Hindlimb muscle (tissue), 1 donor: ENCODE data around the gene PCIF1. TPM values are rescaled to one million over a fixed set of nuclear protein-coding genes. Genes with fewer than 3 reads are reported as not detected.
"Not testable (repeated sequence)": the region's sequence is repeated elsewhere in the genome, so short reads cannot be mapped to it uniquely, and the experiment has no call there.

Experiments
- DNase-seq: peaks from one replicate; pipeline ENCODE4 v3.0.0-alpha.2; 2013
- polyA plus RNA-seq: library from polyadenylated mRNA; unstranded; fragments of 120-200 nt; gene quantifications from one replicate; pipeline ENCODE4 v1.2.1, GENCODE V29; 2013; ENCODE audit not compliant: insufficient read length

Gene PCIF1
- polyA plus RNA-seq, 1 donor = 26.4 TPM

DNA sequence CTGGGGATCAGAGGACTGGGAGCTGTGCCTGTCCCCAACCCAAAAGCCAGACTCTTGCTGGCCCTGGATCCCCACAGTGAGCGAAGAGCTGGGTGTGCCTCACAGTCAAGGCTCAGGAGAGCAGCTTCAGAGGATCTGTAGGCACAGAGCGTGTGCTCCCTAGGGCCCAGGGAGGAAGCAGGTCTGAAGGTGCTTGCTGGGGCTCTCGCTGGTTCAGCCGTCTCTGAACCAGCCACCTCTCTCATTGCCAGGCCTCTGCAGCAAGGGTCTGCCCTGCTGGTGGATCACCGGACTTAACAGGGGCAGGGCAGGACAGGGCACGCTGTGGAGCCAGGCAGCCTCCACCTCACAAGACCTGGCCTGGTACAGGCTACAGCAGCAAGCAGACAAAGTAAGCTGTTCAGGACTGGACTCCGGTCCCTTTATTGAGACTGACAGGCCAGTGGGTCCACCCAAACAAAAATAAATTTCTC lies 13.8 kb downstream of the PCIF1 start:
- no peak for DNase-seq

DNA sequence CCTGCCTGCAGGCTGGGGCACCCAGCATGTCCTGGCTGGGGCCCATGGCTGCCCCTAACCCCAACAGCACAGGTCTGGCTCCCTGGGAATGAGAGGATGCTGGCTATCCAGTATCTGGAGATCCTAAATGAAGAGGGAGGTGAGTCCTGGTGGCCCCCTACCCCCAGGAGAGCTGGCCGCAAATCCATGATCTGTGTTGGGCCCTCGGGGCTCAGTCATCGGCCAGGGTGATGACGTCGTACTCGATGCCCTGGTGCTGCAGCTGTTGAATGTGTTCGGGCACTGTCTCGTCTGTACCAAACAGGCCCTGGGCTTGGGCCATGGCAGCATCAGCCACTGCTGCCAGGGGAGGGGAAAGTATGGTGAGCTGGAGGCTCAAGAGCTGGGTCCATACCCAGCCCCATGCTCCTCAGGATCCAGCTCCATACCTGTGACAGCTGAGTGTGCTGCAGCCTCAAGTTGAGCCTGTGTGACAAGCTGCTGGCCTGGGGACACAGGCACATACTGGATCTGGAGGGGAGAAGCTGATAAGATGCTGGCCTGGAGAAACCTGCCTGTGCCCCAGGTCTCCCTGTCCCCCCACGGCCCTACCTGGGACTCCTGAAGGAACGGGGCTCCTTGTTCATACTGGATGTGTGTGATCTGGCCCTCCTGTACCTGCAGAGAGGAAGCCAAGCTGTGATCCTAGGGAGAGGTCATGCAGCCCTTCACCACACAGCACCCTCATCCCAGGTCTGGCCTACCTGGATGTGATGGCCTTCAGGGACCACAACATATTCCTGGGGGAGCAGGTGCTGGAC lies 14.5 kb downstream of the PCIF1 start:
- DNase-seq = no peak

DNA sequence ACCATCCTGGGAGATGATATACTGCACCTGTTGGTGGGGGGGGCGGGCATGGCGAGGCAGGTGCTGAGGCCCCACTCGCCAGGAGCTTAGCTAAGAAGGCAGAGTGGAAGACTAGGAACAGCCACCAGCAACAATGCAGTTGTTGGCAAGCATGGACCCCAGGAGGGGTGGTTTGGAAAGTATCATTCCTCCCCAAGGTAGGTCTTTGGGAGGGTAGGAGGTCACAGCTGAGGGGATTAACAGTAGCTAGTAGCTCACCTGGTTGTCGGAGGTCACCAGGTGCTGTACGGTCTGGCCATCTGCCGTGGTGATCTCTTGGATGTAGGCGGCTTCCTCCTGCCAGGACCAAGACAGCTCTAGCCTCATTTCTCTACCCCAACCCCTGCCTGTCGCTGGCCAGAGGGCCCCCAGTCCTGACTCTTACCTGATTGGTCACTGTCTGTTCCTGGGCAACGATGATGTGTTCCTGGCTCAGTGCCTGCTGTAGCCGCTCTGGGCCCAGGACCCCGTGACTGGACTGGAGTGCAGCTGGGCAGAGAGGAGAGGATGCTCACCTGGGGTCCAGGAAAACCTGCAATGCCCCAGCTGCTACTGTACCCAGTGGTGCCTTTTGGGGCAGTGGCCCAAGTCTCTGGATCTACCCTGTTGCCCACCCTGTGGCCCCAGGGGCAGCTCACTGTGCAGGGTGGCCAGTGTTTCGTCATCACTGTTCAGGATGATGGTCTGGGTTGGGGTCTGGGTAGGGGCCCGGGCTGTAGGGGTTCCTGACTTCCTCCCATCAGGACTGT lies 15.3 kb downstream of the PCIF1 start:
- no peak for DNase-seq

DNA sequence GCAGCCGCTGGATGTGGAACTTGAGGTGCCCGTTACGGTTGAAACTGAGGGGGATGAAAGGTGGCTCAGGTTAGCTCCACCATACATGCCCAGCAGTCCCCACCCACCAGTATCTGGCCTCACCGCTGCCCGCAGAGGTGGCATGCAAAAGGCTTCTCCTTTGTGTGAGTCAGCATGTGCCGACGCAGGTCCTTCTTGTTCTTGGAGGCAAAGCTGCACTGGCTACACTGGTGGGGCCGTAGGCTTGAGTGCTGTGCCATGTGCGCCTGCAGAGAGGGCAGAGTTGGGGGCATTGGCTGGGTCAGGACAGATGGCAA lies 15.8 kb downstream of the PCIF1 start:
- no peak for DNase-seq

DNA sequence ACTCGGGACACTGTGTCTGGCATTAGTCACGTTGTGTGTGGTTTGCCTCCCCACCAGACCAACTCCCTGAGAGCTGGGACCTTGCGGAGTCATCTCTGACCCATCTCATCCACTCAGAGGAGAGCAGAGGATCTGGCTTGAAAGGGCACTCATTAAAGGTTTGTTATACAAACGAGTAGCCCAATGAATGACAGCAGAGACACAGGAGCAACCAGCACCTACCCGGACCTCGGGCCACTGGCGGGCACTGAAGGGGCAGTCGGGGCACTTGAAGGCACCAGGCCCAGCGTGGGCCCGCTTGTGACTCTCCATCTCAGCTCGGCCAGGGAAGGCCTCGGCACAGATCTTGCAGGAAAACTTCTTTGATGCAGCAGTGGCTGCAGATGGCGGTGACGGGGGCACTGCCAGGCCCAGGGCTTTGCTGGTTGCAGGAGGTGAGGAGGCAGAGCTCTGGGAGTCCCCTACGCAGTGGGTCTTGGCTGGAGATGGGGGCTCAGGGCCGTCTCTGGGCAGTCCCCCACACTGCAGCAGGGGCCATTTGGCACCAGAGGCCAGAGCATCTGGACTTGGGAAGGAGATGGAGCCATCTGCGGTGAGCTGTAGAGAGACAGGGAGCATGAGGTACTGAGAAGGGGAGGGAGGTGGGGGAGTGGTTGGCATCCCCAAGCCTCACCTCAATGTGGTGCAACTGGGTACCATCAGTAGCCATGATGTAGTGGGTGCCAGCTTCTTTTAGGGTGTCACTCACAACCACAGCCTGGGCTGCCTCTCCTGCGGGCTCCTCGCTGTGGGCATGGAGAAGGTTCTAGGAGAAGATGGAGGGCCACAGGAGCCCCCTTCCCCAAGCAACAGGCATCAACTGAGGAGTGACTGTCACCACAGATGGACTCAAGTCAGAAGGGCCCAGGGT lies 17.7 kb downstream of the PCIF1 start:
- DNase-seq = no peak

DNA sequence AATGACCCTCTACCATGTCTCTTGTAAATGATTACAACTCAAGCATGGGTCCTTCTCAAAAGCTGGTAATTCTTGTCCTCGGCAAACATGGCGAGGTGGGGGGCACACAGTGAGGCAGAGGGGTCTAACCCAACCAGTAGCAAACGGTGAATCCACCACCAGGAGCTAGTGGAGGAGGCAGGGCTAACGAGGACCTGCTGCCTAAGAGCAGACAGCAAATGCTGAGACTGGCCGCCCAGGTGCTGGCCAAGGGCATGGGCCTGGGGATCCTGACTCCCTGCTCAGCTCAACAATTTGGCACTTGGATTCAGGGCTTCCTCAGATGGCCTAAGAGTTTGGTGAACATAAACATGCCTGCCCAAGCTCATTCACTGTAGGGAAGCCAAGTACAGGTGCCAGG lies 18.4 kb downstream of the PCIF1 start:
- no peak for DNase-seq

DNA sequence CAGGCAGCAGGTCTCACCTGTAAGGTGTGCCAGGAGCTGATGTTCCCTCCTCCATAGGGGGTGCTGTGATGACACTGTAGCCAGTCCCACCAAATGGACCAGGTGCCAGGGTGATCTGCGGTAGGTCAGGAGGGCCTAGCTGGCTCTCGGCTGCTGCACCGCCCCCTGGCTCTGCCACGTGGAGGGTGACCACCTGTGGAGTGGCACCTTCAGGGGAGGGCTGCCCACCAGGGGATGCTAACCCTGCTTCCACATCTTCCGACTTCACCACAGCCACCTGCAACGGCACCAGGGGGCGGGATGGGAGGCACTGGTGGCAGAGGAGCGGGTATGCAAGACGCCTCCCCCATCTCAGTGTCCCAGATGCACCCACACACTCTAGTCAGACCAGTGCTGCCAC lies 19.2 kb downstream of the PCIF1 start:
- no peak for DNase-seq

DNA sequence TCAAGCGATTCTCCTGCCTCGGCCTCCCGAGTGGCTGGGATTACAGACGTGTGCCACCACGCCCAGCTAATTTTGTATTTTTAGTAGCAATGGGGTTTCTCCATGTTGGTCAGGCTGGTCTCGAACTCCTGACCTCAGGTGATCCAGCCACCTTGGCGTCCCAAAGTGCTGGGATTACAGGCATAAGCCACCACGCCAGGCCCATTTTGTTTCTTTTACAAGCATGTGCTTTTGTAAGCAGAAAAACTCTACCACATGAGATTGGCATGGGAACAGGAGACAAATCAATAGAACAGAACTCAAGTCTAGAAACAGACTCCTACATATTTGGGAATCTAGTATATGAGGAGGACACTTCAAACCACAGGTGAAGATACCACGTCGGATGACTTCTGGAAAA lies 21.8 kb downstream of the PCIF1 start:
- not testable (repeated sequence) for DNase-seq

DNA sequence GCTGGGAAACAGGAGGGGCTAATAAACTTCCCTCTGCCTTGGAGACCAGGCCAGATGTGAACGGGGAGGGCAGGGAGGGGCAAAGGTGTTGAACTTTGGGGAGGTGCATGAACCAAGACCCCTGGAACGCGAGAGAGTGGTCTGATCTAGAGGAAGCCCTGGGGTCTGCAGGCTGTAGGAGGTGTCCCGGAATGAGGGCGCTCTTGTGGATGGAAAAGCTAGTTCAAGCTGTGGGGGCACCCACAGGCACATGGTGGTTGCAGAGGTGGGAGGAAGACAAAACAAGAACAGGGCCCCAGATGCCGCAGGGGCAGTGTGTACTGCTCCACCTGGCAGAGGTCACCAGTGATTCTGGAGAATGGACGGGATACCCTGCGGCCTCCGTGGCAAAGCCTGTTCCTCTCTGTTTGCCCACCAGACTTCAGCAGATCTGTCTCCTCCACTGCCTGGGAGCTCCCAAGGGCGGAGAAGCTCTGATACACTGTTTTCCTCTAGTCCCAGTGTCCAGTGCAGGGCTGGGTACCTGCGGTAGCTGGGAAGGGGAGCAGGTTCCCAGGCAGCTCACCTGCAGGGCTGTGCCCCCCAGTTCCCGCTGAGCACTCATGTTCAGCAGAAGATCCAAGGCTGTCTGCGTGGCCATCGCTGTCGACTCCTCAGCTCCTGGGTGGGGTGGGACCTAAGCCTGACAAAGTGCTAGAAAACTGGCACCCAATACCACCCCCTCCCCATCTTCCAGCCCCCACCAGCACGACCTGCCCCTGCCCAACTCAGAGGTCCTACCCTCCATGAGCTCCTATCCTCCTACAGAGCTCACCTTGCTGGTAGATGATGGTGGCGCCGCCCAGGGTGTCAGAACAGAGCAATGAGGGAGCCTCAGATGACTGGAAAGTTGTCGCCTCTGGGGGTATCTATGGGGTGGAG lies 22.8 kb downstream of the PCIF1 start:
- no peak for DNase-seq

DNA sequence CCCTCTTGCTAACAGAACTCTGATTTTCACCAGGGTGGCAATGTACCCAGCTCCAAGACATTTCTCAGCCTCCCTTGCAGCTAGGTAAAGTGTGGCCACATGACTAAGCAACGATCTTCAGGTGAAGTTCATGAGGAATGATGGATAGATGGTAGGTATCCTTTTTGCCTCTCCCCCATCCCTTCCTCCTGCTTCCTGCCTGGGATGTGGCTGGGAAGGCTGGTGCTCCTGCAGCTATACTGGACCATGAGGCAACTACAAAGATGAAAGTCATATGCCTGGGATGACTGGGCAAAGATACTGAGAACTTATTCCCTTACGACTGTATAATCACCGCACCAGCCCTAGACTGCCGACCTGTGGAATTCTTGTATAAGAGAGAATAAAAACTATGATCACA lies 24.1 kb downstream of the PCIF1 start:
- no peak for DNase-seq

DNA sequence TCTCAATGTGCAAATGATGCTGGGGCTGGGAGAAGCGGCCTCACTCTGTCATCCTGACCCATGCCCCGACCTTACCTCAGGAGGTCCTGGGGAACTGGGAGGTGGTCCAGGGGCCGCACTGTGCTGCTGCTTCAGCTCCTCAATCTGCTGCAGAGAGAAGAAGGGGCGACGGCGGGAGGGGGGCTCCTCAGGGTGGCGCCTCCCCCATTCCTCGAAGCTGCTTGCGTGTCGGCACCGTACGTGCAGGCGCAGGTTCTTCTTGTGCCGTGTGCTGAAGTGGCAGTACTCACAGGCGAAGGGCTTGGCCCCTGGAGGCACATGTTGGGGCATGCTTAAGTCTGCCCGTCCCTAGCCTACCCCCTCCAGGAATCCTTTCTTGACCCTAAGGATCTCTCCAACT lies 24.6 kb downstream of the PCIF1 start:
- DNase-seq = no peak

DNA sequence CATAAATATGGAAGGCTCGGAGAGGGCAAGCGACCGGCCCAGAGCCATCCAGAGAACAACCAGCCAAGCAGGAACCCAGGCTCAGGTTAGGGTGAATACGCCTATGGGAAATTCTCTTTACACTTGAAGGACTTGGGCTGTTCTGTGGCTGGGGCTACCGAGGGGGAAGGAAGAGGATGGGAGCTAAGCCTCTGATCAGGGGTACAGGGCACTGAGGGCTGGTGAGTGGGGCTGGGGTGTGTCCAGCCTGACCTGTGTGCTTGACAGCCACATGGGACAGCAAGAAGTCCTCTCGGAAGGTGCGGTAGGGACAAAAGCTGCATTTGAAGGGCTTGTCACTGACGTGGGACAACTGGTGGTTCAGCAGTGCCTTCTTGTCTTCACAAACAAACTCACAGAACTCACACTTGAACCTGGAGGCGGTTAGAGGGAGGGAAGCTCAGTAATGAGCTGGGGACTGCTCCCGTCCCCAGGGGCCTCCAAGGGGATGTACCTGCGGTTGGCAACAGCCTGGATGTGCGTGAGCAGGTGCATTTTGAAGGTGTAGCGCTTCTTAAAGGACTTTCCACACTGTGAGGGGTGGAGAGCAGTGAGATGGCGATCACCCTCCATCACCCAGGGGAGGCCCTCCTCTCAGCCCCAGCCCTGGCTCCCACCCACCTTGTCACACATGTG lies 25.6 kb downstream of the PCIF1 start:
- no peak for DNase-seq

DNA sequence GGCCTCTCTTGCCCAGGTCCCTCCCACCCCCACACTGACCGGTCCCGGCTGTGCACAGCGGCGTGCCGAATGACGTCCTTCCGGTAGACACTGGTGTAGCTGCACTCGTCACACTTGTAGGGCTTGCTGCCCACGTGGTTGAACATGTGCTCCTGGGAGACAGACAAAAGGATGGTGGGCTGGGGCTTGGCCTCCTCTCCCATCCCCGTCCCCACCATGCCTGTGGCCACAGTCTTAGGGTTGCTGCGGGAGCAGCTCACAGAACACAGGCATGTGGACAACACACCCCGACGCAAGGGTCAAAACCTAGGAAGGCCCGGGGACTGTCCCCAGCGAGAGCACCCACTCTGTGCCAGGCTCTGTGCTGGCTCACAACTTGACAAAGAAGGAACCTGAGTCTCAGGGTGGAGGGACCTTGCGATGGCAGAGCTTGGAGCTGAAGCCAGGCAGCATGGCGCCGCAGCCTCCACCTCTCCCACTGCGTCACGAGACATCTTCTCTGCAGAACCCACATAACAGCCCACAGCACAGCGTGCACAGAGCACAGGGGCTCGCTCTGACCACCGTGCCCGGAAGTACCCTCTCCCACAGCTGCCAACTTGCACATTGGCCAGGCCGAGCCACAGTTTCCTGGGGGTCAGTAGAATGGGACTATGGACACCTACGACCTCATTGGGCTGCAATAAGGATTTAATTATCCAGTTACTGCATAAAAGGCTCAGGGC lies 27.7 kb downstream of the PCIF1 start:
- no peak for DNase-seq

DNA sequence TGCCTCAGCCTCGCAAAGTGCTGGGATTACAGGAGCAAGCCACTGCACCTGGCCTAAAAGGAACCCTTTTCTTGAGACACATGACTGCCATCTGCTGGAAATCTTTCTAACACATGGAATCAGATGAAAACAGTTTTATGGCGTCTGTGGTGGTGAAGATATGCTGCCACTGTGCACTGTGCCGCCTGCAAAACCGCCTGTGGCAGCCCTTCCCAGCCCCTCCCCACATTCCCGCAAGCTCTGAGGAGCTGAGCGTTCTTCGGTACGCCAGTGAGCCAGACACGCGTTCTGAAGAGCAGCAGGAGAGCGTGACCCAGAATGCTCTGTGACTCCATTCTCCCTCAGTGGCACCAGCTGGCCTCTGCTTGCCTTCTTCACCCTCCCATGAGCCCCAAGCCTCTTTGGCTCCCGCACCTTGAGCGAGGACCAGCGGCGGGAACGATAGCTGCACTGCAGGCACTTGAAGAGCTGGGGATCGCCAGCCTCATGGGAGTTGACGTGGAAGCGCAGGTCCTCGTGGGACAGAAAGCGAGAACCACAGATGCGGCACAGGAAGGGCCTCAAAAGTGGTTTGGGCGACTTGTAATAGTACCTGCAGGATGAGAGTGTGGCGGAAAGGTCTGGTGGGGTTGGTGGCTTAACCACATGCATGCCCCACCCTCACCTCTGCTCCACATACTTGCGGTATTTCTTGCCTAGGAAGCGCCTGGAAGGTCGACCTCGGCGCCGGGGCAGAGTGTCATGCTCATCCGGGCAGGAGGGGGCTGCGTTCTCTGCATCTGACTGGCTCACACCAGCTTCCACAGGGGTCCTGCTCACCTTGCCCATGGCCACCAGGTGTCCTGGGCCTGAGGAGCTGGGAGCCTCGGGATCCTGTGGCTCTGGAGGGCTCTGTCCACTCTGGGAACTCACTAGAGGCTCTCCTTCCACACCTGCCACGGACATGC lies 28.8 kb downstream of the PCIF1 start:
- no peak for DNase-seq

DNA sequence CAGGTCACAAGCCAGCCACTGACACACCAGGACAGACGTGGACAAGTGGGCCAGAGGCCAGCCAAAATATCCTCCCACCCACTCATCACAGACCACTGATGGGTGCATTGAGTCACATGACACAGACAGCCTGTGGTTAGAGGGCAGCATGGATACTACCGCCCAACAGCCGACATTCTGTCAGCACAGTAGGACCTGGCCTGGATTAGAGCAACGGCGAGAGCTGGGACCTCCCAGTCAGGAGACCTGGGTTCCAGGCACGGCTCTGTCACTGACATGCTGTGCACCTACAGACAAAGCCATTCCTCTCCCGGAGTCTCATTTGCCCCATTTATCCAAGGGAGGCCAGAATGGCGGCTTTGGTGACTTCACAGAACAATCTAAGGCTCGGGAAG lies 29.5 kb downstream of the PCIF1 start:
- no peak for DNase-seq

DNA sequence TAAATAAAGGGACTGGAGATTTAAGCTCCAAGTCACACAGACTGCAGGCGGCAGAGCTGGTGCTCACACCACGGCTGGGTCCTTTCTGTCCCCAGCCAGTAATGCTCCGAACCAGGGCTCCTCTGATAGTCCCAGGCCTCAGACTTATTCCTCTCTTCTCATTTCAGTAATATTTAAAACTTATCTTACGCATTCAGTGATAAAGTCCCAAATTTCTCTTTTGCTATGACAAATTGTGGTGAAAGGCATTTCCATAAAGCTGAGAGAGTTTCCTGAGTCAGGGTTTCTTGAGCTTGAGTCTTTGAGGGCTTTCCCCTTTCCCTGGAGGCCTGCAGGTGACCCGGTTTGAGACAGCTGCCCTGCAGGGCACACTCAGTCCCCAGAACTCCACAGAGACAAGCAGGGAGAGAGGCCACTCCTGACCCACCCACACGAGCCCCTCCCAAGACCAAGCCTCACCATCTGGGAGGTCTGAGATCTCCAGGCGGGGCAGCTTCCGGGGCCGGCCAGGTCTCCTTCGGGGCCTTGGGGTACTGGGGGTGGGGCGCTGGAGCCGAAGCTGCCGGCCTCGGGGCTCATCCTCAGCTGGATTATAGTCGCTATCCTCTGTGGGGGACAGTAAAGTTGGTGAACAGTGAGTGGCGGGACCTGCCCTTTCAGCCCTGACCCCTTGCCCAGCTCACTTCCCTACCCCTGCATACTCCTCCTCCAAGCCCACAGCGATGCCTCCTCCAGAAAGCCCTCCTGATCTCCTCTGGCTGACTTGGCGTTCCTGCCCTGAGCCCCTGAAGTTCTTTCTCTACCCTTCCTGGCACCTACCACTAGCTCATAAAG lies 30.9 kb downstream of the PCIF1 start:
- no peak for DNase-seq

DNA sequence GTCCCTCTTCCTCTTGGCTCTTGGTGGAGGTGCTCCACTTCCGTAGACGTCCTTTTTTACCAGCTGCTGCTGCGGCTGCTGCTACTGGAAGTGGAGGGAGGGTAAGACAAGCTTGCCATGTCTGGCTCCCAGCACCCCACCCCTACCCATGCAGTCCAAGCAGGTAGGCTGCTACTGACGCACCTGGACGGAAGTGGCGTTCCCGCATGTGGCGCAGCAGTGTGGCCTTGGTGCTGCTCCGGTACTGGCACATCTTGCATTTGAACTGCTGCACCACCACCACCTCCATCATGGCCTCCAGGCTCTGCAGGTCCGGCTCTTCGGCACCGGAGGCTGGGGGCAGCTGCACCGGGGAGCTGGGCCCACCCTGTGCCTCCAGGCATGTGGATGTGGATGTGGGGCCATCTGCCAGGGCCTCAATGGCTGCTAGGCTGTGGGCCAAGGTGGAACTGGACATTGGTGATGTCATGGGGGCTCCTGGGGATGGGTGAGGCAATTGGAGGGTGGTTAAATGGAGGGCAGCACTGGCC lies 33.1 kb downstream of the PCIF1 start:
- no peak for DNase-seq

DNA sequence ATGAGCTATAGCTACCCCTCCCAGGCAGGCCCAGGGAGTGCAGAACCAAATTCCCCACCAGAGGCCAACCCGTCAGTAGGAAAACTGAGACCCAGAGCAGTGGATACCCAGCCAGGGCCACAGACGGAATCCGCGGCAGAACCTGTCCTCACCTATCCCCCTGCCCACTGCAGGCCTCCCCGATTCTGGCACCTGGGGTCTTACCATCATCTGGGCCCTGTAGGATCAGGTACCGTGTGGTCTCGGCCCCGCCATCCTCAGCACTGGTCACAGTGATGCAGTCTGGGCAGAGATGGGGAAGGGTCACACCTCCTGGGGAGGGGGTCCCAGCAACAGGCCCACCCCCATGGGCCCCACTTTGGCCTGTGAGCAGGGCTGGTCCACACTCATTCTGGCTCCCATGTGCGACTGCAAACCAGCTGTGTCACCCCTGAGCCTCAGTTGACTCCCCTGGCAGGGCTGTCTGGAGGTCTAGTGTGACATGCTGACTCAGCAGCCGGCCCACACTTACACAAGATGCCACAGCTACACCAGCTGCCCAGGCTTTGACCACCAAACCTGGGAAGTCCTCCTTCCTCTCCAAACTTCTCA lies 33.7 kb downstream of the PCIF1 start:
- no peak for DNase-seq
